Esophagus mucosa (tissue), 1 donor: Measurements from ENCODE around the gene NMNAT3. TPM values are rescaled to one million over a fixed set of nuclear protein-coding genes. Genes with fewer than 3 reads are reported as not detected.

Experiments
- ATAC-seq: fragments of 200-7000 bp; cut with Tn5 transposase; one replicate; pipeline ENCODE4 v1.9.1; 2020
- total RNA-seq: library from RNA; stranded (reverse); gene quantifications from one replicate; pipeline ENCODE4 v1.2.4, GENCODE V29; 2023
- donor health status: DM: yes; HTN: yes; CAD: no.

Gene NMNAT3
- total RNA-seq, 1 donor from 2014 or later = 5.4 TPM

GRCh38 chr3:139519998-139520737 is 157.6 kb downstream of the NMNAT3 start:
- peak; percentile 93 for ATAC-seq

GRCh38 chr3:139518926-139519842 is 158.6 kb downstream of the NMNAT3 start:
- ATAC-seq = no peak

GRCh38 chr3:139518306-139518705 is 159.5 kb downstream of the NMNAT3 start:
- no peak for ATAC-seq

GRCh38 chr3:139517321-139518065 is 160.3 kb downstream of the NMNAT3 start:
- ATAC-seq = no peak

- ATAC-seq = no peak
Observed at GRCh38 chr3:139514741-139515140, 163.0 kb downstream of the NMNAT3 start.

Other genes starting within 250 kb of the NMNAT3 start
- not detected for gene RBP2, start 201.5 kb downstream of the NMNAT3 start, total RNA-seq
- 150 TPM for gene RBP1, start 138.2 kb downstream of the NMNAT3 start, total RNA-seq